Daoy (cell line): ENCODE measurements around the gene KRTAP5-2. TPM values are rescaled to one million over a fixed set of nuclear protein-coding genes. Genes with fewer than 3 reads are reported as not detected.
A peak's percentile ranks its signal among the peaks of the same experiment; 100 is the strongest.
"Not testable (repeated sequence)": the region's sequence is repeated elsewhere in the genome, so short reads cannot be mapped to it uniquely, and the experiment has no call there.

Experiments
- DNase-seq: peaks from one replicate; pipeline ENCODE4 v3.0.0-alpha.2; 2015; ENCODE audit warnings: low read depth
- total RNA-seq: library from RNA; depleted of rRNA; stranded (reverse); fragments of >200 nt; shearing (Covaris generic); gene quantifications from 2 replicates; pipeline ENCODE4 v1.2.3, GENCODE V29; 2014

KRTAP5-2 gene
- total RNA-seq, 1 experiment from 2014 or later = not detected

GRCh38 chr11:1628506-1629325, 30.6 kb upstream of the KRTAP5-2 start:
- DNase-seq = peak; percentile 62

GRCh38 chr11:1625541-1625940, 27.4 kb upstream of the KRTAP5-2 start:
- no peak for DNase-seq

GRCh38 chr11:1624621-1625020, 26.5 kb upstream of the KRTAP5-2 start:
- no peak for DNase-seq

GRCh38 chr11:1623716-1624115, 25.6 kb upstream of the KRTAP5-2 start:
- no peak for DNase-seq

GRCh38 chr11:1622086-1622485, 24.0 kb upstream of the KRTAP5-2 start, which contains the start of gene KRTAP5-4:
TSS of gene KRTAP5-4 (minus strand) at chr11:1622138. CDS start at chr11:1622093, 45 bp downstream.
- no peak for DNase-seq

- peak; percentile 50 for DNase-seq
Observed at GRCh38 chr11:1619449-1619848, 21.4 kb upstream of the KRTAP5-2 start.

GRCh38 chr11:1618231-1618630, 20.1 kb upstream of the KRTAP5-2 start:
- no peak for DNase-seq

- no peak for DNase-seq
Observed at GRCh38 chr11:1608363-1608762, 10.3 kb upstream of the KRTAP5-2 start, which contains the start of gene KRTAP5-3. TSS of gene KRTAP5-3 (minus strand) at chr11:1608463. CDS start at chr11:1608385, 78 bp downstream.

- DNase-seq = not testable (repeated sequence)
Observed at GRCh38 chr11:1607901-1608300, 9.8 kb upstream of the KRTAP5-2 start.

GRCh38 chr11:1607156-1607845, 9.2 kb upstream of the KRTAP5-2 start:
- not testable (repeated sequence) for DNase-seq

GRCh38 chr11:1605923-1606322, 7.8 kb upstream of the KRTAP5-2 start:
- not testable (repeated sequence) for DNase-seq

- DNase-seq = no peak
Observed at GRCh38 chr11:1604711-1605110, 6.6 kb upstream of the KRTAP5-2 start.

GRCh38 chr11:1604181-1604580, 6.1 kb upstream of the KRTAP5-2 start:
- no peak for DNase-seq

GRCh38 chr11:1603629-1604028, 5.5 kb upstream of the KRTAP5-2 start:
- DNase-seq = no peak

- not testable (repeated sequence) for DNase-seq
Observed at GRCh38 chr11:1601663-1602062, 3.6 kb upstream of the KRTAP5-2 start.

GRCh38 chr11:1600626-1601025, 2.5 kb upstream of the KRTAP5-2 start:
- DNase-seq = no peak

GRCh38 chr11:1598816-1599215, 722 bp upstream of the KRTAP5-2 start:
- peak; percentile 25 for DNase-seq

GRCh38 chr11:1598406-1598805, 312 bp upstream of the KRTAP5-2 start:
- DNase-seq = not testable (repeated sequence)

GRCh38 chr11:1597331-1597993, 632 bp downstream of the KRTAP5-2 start:
- DNase-seq = no peak

- not testable (repeated sequence) for DNase-seq
Observed at GRCh38 chr11:1596576-1597121, 1.4 kb downstream of the KRTAP5-2 start.

- not testable (repeated sequence) for DNase-seq
Observed at GRCh38 chr11:1595994-1596575, 2.0 kb downstream of the KRTAP5-2 start.

GRCh38 chr11:1592628-1593027, 5.5 kb downstream of the KRTAP5-2 start:
- no peak for DNase-seq
